ENCODE data around the gene WTIP.

The WTIP gene

GRCh38 chr19:34490141-34490766 lies 8.7 kb downstream of the WTIP start:
- Histone ChIP-seq H3K79me2 (ENCODE audit: insufficient read depth, low read depth) (no peaks in the 10 kb centered on the region), H3K4me1 (ENCODE audit: low read depth, poor library complexity, severe bottlenecking) (no peaks in the 10 kb centered on the region), H3K4me2 (no peak overlapping the region)

GRCh38 chr19:34493038-34493648 lies 11.6 kb downstream of the WTIP start:
- no peak overlapping the region for H3K4me2 ChIP-seq
- TF ChIP-seq, protein P1, sequence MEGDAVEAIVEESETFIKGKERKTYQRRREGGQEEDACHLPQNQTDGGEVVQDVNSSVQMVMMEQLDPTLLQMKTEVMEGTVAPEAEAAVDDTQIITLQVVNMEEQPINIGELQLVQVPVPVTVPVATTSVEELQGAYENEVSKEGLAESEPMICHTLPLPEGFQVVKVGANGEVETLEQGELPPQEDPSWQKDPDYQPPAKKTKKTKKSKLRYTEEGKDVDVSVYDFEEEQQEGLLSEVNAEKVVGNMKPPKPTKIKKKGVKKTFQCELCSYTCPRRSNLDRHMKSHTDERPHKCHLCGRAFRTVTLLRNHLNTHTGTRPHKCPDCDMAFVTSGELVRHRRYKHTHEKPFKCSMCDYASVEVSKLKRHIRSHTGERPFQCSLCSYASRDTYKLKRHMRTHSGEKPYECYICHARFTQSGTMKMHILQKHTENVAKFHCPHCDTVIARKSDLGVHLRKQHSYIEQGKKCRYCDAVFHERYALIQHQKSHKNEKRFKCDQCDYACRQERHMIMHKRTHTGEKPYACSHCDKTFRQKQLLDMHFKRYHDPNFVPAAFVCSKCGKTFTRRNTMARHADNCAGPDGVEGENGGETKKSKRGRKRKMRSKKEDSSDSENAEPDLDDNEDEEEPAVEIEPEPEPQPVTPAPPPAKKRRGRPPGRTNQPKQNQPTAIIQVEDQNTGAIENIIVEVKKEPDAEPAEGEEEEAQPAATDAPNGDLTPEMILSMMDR (conservative IDR thresholded peaks at IDR 0.05; ENCODE audit: low read depth, low read length): no peak
- H2AFZ ChIP-seq (ENCODE audit: low read depth): no peak overlapping the region
- H4K20me1 ChIP-seq (ENCODE audit: insufficient read depth): no peaks in the 10 kb centered on the region
- no peaks in the 10 kb centered on the region for H3K27me3 ChIP-seq (ENCODE audit: insufficient read depth, low read depth)
- no peak overlapping the region for H3K27ac ChIP-seq
- H3K79me2 ChIP-seq (ENCODE audit: insufficient read depth, low read depth): no peaks in the 10 kb centered on the region
- H3K4me3 ChIP-seq (IDR thresholded peaks at IDR 0.05; ENCODE audit: insufficient read depth, low read depth, low read length): no peak overlapping the region
- H3K9ac ChIP-seq: no peak overlapping the region
- no peaks in the 10 kb centered on the region for H3K36me3 ChIP-seq (ENCODE audit: insufficient read depth)
- H3K4me1 ChIP-seq (ENCODE audit: low read depth, poor library complexity, severe bottlenecking): no peaks in the 10 kb centered on the region

More at GRCh38 chr19:34490141-34490766, 8.7 kb downstream of the WTIP start:
- no peaks in the 10 kb centered on the region for H3K36me3 ChIP-seq (ENCODE audit: insufficient read depth)
- no peaks in the 10 kb centered on the region for H3K27me3 ChIP-seq (ENCODE audit: insufficient read depth, low read depth)
- H3K9ac ChIP-seq: no peak overlapping the region
- no peaks in the 10 kb centered on the region for H4K20me1 ChIP-seq (ENCODE audit: insufficient read depth)
- TF ChIP-seq, protein P1 (conservative IDR thresholded peaks at IDR 0.05; ENCODE audit: low read depth, low read length): no peak
- H3K4me3 ChIP-seq (IDR thresholded peaks at IDR 0.05; ENCODE audit: insufficient read depth, low read depth, low read length): no peak overlapping the region
- H3K27ac ChIP-seq: no peak overlapping the region
- H2AFZ ChIP-seq (ENCODE audit: low read depth): no peak overlapping the region

DNA sequence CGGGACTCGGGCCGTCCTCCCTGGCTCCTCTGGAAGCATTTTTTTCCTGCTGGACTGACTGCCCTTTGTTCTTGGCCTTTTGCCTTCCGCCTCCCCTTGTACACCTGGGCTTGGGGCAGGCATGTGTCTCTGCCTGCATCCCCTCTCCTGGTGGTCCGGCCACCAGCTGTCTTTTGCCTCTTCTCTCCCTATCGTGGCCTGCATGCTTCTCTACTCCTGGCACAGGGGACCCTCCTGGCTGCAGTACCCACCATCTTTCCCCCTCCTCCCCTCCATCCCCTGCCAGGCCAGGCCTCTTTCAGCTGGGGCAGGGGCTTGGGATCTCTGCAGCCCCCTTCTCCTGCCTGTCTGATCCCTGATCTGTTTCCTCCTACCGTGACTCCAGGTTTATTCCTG lies 12.1 kb downstream of the WTIP start:
- TF ChIP-seq, protein P1 (conservative IDR thresholded peaks at IDR 0.05; ENCODE audit: low read depth, low read length): no peak
- Histone ChIP-seq H3K79me2 (ENCODE audit: insufficient read depth, low read depth) (no peaks in the 10 kb centered on the region), H3K9ac (no peak overlapping the region), H3K27me3 (ENCODE audit: insufficient read depth, low read depth) (no peaks in the 10 kb centered on the region), H4K20me1 (ENCODE audit: insufficient read depth) (no peaks in the 10 kb centered on the region), H3K36me3 (ENCODE audit: insufficient read depth) (no peaks in the 10 kb centered on the region), H3K27ac (no peak overlapping the region), H3K4me1 (ENCODE audit: low read depth, poor library complexity, severe bottlenecking) (no peaks in the 10 kb centered on the region), H3K4me2 (no peak overlapping the region), H2AFZ (ENCODE audit: low read depth) (no peak overlapping the region), H3K4me3 (IDR thresholded peaks at IDR 0.05; ENCODE audit: insufficient read depth, low read depth, low read length) (no peak overlapping the region)

DNA sequence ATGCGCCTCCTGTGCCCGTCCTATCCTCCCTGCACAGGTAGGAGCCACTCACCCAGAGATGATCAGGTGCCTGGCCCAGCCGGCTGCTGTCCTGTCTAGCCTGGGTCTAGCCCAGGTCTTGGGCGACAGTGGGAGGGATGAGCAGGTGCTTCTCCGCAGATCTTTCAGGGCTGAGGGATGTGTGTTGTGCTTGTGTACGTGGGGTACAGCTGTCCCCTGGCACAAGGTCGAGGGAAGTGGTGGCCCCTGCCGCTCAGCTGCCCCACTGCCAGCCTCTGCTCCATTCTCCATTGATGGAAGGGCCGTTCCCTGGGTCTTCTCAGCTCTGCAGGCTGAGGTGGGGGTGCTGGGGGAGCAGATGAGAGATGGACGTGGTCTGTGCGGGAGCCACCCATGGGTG lies 13.0 kb downstream of the WTIP start:
- Histone ChIP-seq H3K4me1 (ENCODE audit: low read depth, poor library complexity, severe bottlenecking) (peaks cover 6% of the 10 kb centered on the region), H3K27ac (no peak overlapping the region), H3K79me2 (ENCODE audit: insufficient read depth, low read depth) (no peaks in the 10 kb centered on the region), H3K9ac (no peak overlapping the region), H2AFZ (ENCODE audit: low read depth) (no peak overlapping the region), H3K27me3 (ENCODE audit: insufficient read depth, low read depth) (no peaks in the 10 kb centered on the region), H3K4me3 (IDR thresholded peaks at IDR 0.05; ENCODE audit: insufficient read depth, low read depth, low read length) (no peak overlapping the region), H4K20me1 (ENCODE audit: insufficient read depth) (no peaks in the 10 kb centered on the region), H3K36me3 (ENCODE audit: insufficient read depth) (no peaks in the 10 kb centered on the region), H3K4me2 (no peak overlapping the region)
- TF ChIP-seq, protein P1 (conservative IDR thresholded peaks at IDR 0.05; ENCODE audit: low read depth, low read length): no peak
